HCT116 (cell line): ENCODE results near the gene TMEM244. TPM values are rescaled to one million over a fixed set of nuclear protein-coding genes. Genes with fewer than 3 reads are reported as not detected.

Source experiments
- ATAC-seq: fragments of 200-7000 bp; cut with Tn5 transposase; 2 replicates; pipeline ENCODE4 v1.9.1; 2020; ENCODE audit warnings: mild to moderate bottlenecking, moderate library complexity
- BruUV-seq: library from RNA; stranded (reverse); fragments of 400-500 nt; replicated peaks from 2 replicates; lab custom pipeline; 2021; lab: Mats Ljungman, UMichigan
- CTCF ChIA-PET: fragments of 300-600 bp; sonication (Branson Sonifier 250); formaldehyde crosslinking; loops from one replicate; lab custom pipeline; 2021; ENCODE audit warnings: antibody characterized with exemption; lab: Charles Lee
- POLR2A ChIA-PET: fragments of 300-600, 350-600 bp; sonication (Branson Sonifier 250); formaldehyde crosslinking; loops from one replicate; lab custom pipeline; 2021; ENCODE audit warnings: antibody characterized with exemption; lab: Charles Lee
- RAD21 ChIA-PET, 2 experiments: fragments of 300-600 bp; sonication (Branson Sonifier 250); formaldehyde crosslinking; loops; one replicate each; lab custom pipeline; 2023; ENCODE audit warnings: low total read pairs in 2 of 2; ENCODE audit not compliant: uncharacterized antibody in 2 of 2, unreplicated experiment in 2 of 2, low non-redundant PET in 1 of 2; lab: Charles Lee
- DNase-seq: peaks from one replicate; pipeline ENCODE4 v3.0.0-alpha.2; 2010; ENCODE audit warnings: low read depth, low spot score
- H2AFZ ChIP-seq: fragments of 200-600 bp; shearing (Covaris generic), sonication (generic); 2 replicates; pipeline ENCODE4 v1.6.1; 2017; ENCODE audit warnings: low read depth, mixed run types, mixed read lengths, antibody characterized with exemption, low read length; ENCODE audit not compliant: poor library complexity, severe bottlenecking
- H3K27ac ChIP-seq: 2 replicates; pipeline ENCODE4 v1.5.1; 2012; ENCODE audit warnings: low read depth, low read length
- H3K27me3 ChIP-seq: fragments of 200-600 bp; sonication (generic); 2 replicates; pipeline ENCODE4 v1.6.1; 2016; ENCODE audit warnings: mixed run types, low read length, mixed read lengths; ENCODE audit not compliant: insufficient read depth
- H3K36me3 ChIP-seq, 2 experiments: fragments of 200-500 bp in 1 of 2; fragments of 200-600 bp in 1 of 2; sonication (Bioruptor generic) in 1 of 2; sonication (generic) in 1 of 2; 2 replicates each; pipeline versions ENCODE4 v1.5.1 to v1.6.1; 2014 to 2016; ENCODE audit warnings: low read length in 2 of 2, inconsistent platforms in 1 of 2, mixed read lengths in 1 of 2, mixed run types in 1 of 2; ENCODE audit not compliant: insufficient read depth in 2 of 2, control insufficient read depth in 1 of 2
- H3K4me1 ChIP-seq, 2 experiments: fragments of 200-600 bp in 1 of 2; sonication (generic) in 1 of 2; 2 replicates each; pipeline versions ENCODE4 v1.5.1 to v1.6.1; 2012 to 2017; ENCODE audit warnings: low read length in 2 of 2, inconsistent platforms in 1 of 2, mild to moderate bottlenecking in 1 of 2, mixed read lengths in 1 of 2, mixed run types in 1 of 2, moderate library complexity in 1 of 2; ENCODE audit not compliant: insufficient read depth in 2 of 2, control insufficient read depth in 1 of 2
- H3K4me2 ChIP-seq: fragments of 200-600 bp; sonication (generic); 2 replicates; pipeline ENCODE4 v1.6.1; 2017; ENCODE audit warnings: mixed run types, low read length, mixed read lengths
- H3K4me3 ChIP-seq, 2 experiments: fragments of 200-600 bp in 1 of 2; sonication (generic) in 1 of 2; replicated peaks in 1 of 2; 2 replicates each; pipeline ENCODE4 v1.5.1; 2011 to 2016; ENCODE audit warnings: low read length in 2 of 2, control low read depth in 1 of 2, low read depth in 1 of 2, mild to moderate bottlenecking in 1 of 2, mixed read lengths in 1 of 2, mixed run types in 1 of 2
- H3K79me2 ChIP-seq: fragments of 200-600 bp; sonication (generic); 2 replicates; pipeline ENCODE4 v1.6.1; 2017; ENCODE audit warnings: mild to moderate bottlenecking, mixed run types, low read length, moderate library complexity, mixed read lengths; ENCODE audit not compliant: insufficient read depth
- H3K9ac ChIP-seq: fragments of 200-600 bp; sonication (generic); 2 replicates; pipeline ENCODE4 v1.6.1; 2016; ENCODE audit warnings: low read length, mixed read lengths
- H3K9me2 ChIP-seq: fragments of 200-600 bp; sonication (generic), shearing (Covaris generic); 2 replicates; pipeline ENCODE4 v1.6.1; 2017; ENCODE audit warnings: mixed run types, mild to moderate bottlenecking, moderate library complexity; ENCODE audit not compliant: insufficient read depth
- H3K9me3 ChIP-seq, 2 experiments: fragments of 200-500 bp in 1 of 2; fragments of 200-600 bp in 1 of 2; sonication (Bioruptor generic) in 1 of 2; sonication (generic) in 1 of 2; 2 replicates each; pipeline ENCODE4 v1.6.1; 2014 to 2017; ENCODE audit warnings: low read length in 2 of 2, mixed read lengths in 2 of 2, inconsistent platforms in 1 of 2, low read depth in 1 of 2, mild to moderate bottlenecking in 1 of 2, mixed run types in 1 of 2, moderate library complexity in 1 of 2; ENCODE audit not compliant: control insufficient read depth in 1 of 2, insufficient read depth in 1 of 2
- H4K20me1 ChIP-seq: fragments of 200-600 bp; sonication (generic), shearing (Covaris generic); 2 replicates; pipeline ENCODE4 v1.6.1; 2017; ENCODE audit warnings: mixed run types, mild to moderate bottlenecking, moderate library complexity; ENCODE audit not compliant: insufficient read depth
- ATF3 ChIP-seq: IDR thresholded peaks from 2 replicates; pipeline ENCODE4 v1.6.1; 2012
- CBX3 ChIP-seq: IDR thresholded peaks from 2 replicates; pipeline ENCODE4 v1.6.1; 2012; ENCODE audit warnings: low read depth
- ELF1 ChIP-seq: IDR thresholded peaks from 2 replicates; pipeline ENCODE4 v1.6.1; 2012; ENCODE audit warnings: low read depth, borderline replicate concordance
- EZH2 ChIP-seq: fragments of 200-600 bp; sonication (generic); IDR thresholded peaks from 2 replicates; pipeline ENCODE4 v1.6.1; 2017; ENCODE audit warnings: antibody characterized with exemption, mixed run types
- FOSL1 ChIP-seq: IDR thresholded peaks from 2 replicates; pipeline ENCODE4 v1.6.1; 2012; ENCODE audit warnings: low read depth
- JUND ChIP-seq: IDR thresholded peaks from 2 replicates; pipeline ENCODE4 v1.6.1; 2012
- MAX ChIP-seq: IDR thresholded peaks from 2 replicates; pipeline ENCODE4 v1.6.1; 2012
- POLR2A ChIP-seq: IDR thresholded peaks from 2 replicates; pipeline ENCODE4 v1.7.0; 2011; ENCODE audit warnings: borderline replicate concordance; ENCODE audit not compliant: insufficient read depth, insufficient read length; ENCODE audit errors: extremely low read depth
- POLR2AphosphoS5 ChIP-seq: IDR thresholded peaks from 2 replicates; pipeline ENCODE4 v1.6.1; 2011; ENCODE audit warnings: mild to moderate bottlenecking, low read depth, low read length, moderate library complexity
- SIN3A ChIP-seq: IDR thresholded peaks from 2 replicates; pipeline ENCODE4 v1.6.1; 2012; ENCODE audit warnings: low read depth
- SP1 ChIP-seq: IDR thresholded peaks from 2 replicates; pipeline ENCODE4 v1.6.1; 2012; ENCODE audit warnings: low read depth
- TCF7L2 ChIP-seq: IDR thresholded peaks from 2 replicates; pipeline ENCODE4 v1.7.0; 2011; ENCODE audit warnings: borderline replicate concordance, inconsistent platforms; ENCODE audit not compliant: insufficient read depth, insufficient read length; ENCODE audit errors: extremely low read depth
- ZBTB33 ChIP-seq: IDR thresholded peaks from 2 replicates; pipeline ENCODE4 v1.6.1; 2011; ENCODE audit warnings: mild to moderate bottlenecking, low read length, moderate library complexity; ENCODE audit not compliant: insufficient replicate concordance; ENCODE audit errors: extremely low read depth
- intact Hi-C: fragments of 100-400 bp; cut with micrococcal nuclease; formaldehyde crosslinking; loops from 2 replicates; pipeline ENCODE4 v1.10.0; 2022
- total RNA-seq: library from RNA; stranded (reverse); gene quantifications from one replicate; pipeline ENCODE4 v1.2.1, GENCODE V29; 2021; ENCODE audit not compliant: unreplicated experiment

TMEM244 gene
- total RNA-seq, 1 experiment from 2014 or later = not detected

- no peak for TF ChIP-seq CBX3
- no peak for TF ChIP-seq MAX
- no peak for TF ChIP-seq SIN3A
- TF ChIP-seq POLR2A = no peak
- TF ChIP-seq FOSL1 = no peak
- no peak for TF ChIP-seq JUND
- TF ChIP-seq ZBTB33 = no peak
- no peak for TF ChIP-seq ELF1
- no peak for TF ChIP-seq EZH2
- TF ChIP-seq SP1 = no peak
- TF ChIP-seq POLR2AphosphoS5 = no peak
- no peak for TF ChIP-seq TCF7L2
- no peak for TF ChIP-seq ATF3
- Histone ChIP-seq H3K36me3 (no peaks in the 10 kb centered on the region), H2AFZ (no peak overlapping the region), H3K27me3 (no peaks in the 10 kb centered on the region), H3K9ac (no peak overlapping the region), H3K9me3 (no peaks in the 10 kb centered on the region), H3K27ac (no peak overlapping the region), H3K4me1 (peaks cover 4 to 12% of the 10 kb centered on the region in 2 experiments; a peak in 3 of 4 replicates), H3K4me2 (no peak overlapping the region), H3K4me3 (no peak overlapping the region), H3K79me2 (no peaks in the 10 kb centered on the region), H3K9me2 (no peaks in the 10 kb centered on the region), H4K20me1 (no peaks in the 10 kb centered on the region)
- no peak for ATAC-seq
- no TSS peak for BruUV-seq
- DNase-seq = no peak
- ChIA-PET POLR2A (no interaction called here), CTCF (no interaction called here), RAD21 (no interaction called here)
- intact Hi-C loops = no loop called here
Measured at GRCh38 chr6:129906515-129907077, 45.5 kb upstream of the TMEM244 start.
